Right lobe of liver (tissue), 6 donors: ENCODE results near the gene RCCD1. TPM values are rescaled to one million over a fixed set of nuclear protein-coding genes. Genes with fewer than 3 reads are reported as not detected.

Source experiments
- ATAC-seq, 4 donors: fragments of 200-7000 bp; cut with Tn5 transposase; one replicate each; pipeline ENCODE4 v1.9.1; 2020; ENCODE audit warnings: mild to moderate bottlenecking in 4 of 4, moderate library complexity in 4 of 4
- DNase-seq, 3 donors: peaks; one replicate each; pipeline ENCODE4 v3.0.0-alpha.2; 2020
- H3K27ac ChIP-seq, 3 donors: fragments of 200-600 bp; one replicate each; pipeline ENCODE4 v1.8.0; 2022
- H3K27me3 ChIP-seq, 2 donors: fragments of 200-600 bp; one replicate each; pipeline ENCODE4 v1.8.0; 2022
- H3K36me3 ChIP-seq, 4 donors: fragments of 200-600 bp; sonication (generic) in 1 of 4; one replicate each; pipeline versions ENCODE4 v1.5.1 to v1.8.0; 2017 to 2022; ENCODE audit warnings: control low read depth in 1 of 4
- H3K4me1 ChIP-seq, 4 donors: fragments of 200-600 bp; sonication (generic) in 1 of 4; one replicate each; pipeline versions ENCODE4 v1.5.1 to v1.8.0; 2017 to 2022; ENCODE audit warnings: control low read depth in 1 of 4
- H3K4me3 ChIP-seq, 3 donors: fragments of 200-600 bp; one replicate each; pipeline ENCODE4 v1.8.0; 2022
- H3K9me3 ChIP-seq, 4 donors: fragments of 200-600 bp; sonication (generic) in 1 of 4; one replicate each; pipeline versions ENCODE4 v1.5.1 to v1.8.0; 2017 to 2022; ENCODE audit warnings: control low read depth in 1 of 4
- POLR2A ChIP-seq: fragments of 450-650 bp; IDR thresholded peaks from one replicate; pipeline ENCODE4 v1.6.1; 2017; ENCODE audit warnings: antibody characterized with exemption, mild to moderate bottlenecking
- WGBS: methylation state at CpG from one replicate; pipeline ENCODE4 v1.1.6; 2018; ENCODE audit warnings: low coverage, low lambda C conversion rate; ENCODE audit not compliant: insufficient coverage; ENCODE audit errors: missing lambda C conversion rate; 5-methylcytosine and 5-hydroxymethylcytosine counted together
- intact Hi-C, 2 donors: fragments of 100-400 bp; cut with DNase I; formaldehyde crosslinking; loops; one replicate each; pipeline versions ENCODE4 v1.11.2 to v1.14.1; 2022
- total RNA-seq, 6 experiments: library from RNA; depleted of rRNA in 2 of 6; stranded (reverse); fragments of >200 nt in 2 of 6; fragmentation: NEBNext Ultra II Directional in 3 of 6; extraction: Animal tissue kit (Norgen Biotek cat#: 25700) in 3 of 6; gene quantifications; one replicate each; pipeline versions ENCODE4 v1.1.0 to v1.2.4, GENCODE V29; 2016 to 2023
- TF ChIP-seq, protein P1 (sequence below), 4 donors: fragments of 200-600 bp in 3 of 4; fragments of 450-650 bp in 1 of 4; IDR thresholded peaks; one replicate each; pipeline versions ENCODE4 v1.5.1 to v1.8.0; 2016 to 2022; ENCODE audit warnings: antibody characterized with exemption in 4 of 4, mild to moderate bottlenecking in 2 of 4
- donor health status: DM: no; HTN: yes; CAD: no.
- donor health status: DM: no; HTN: no; CAD: no.
- donor health status: DM: no; HTN: no; CAD: no.
- donor health status: DM: no; HTN: yes; CAD: no.
- donor health status: DM: no; HTN: yes; CAD: no.

Gene RCCD1
- total RNA-seq, 6 experiments from 2014 or later: 4.8 to 7.9 (median 6.6) TPM

DNA sequence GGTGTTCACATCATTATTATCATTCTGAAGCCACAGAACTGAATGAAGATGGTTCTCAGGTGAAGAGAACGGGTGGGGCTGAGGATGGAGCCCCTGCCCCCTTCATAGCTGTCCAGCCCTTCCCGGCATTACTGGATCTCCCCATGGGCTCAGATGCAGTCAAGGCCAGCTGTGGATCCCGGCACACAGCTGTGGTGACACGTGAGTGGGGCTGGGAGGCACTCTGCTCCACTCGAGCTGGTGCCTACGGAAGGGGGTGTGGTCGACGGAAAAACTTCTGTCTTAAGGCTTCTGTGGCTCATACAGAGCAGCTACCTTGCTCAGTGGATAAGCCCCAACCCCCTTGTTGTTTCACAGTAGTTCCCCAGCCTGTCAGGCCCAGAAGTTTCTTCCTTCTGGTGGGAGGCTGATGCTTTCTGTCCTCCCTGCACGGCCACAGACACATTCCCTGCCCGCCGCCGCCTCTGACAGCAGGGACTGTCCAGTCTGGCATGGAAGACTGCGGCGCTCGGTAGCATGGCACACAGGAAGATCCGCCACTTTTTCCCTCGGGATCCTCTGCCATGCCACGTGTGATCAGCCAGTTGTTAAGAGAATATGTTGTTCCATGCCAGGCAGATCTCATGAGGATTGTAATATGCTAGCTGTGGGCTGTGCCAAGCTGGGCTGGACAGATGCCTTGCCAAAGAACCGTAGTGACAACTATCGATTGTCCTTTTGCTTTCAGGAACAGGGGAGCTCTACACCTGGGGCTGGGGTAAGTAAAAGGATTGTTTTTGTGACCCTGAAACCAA is 5.8 kb downstream of the RCCD1 start:
- 67% methylated on average over 5 of the region's 20 CpGs for WGBS
- Histone ChIP-seq H3K27me3 (no peaks in the 10 kb centered on the region), H3K4me3 (no peak overlapping the region), H3K27ac (no peak overlapping the region), H3K4me1 (peaks cover 0 to 12% (median 3%) of the 10 kb centered on the region in 4 donors), H3K9me3 (no peaks in the 10 kb centered on the region), H3K36me3 (peaks cover 0 to 11% (median 3%) of the 10 kb centered on the region in 4 donors)
- no peak for DNase-seq
- intact Hi-C loops: no loop called here
- TF ChIP-seq, protein P1, sequence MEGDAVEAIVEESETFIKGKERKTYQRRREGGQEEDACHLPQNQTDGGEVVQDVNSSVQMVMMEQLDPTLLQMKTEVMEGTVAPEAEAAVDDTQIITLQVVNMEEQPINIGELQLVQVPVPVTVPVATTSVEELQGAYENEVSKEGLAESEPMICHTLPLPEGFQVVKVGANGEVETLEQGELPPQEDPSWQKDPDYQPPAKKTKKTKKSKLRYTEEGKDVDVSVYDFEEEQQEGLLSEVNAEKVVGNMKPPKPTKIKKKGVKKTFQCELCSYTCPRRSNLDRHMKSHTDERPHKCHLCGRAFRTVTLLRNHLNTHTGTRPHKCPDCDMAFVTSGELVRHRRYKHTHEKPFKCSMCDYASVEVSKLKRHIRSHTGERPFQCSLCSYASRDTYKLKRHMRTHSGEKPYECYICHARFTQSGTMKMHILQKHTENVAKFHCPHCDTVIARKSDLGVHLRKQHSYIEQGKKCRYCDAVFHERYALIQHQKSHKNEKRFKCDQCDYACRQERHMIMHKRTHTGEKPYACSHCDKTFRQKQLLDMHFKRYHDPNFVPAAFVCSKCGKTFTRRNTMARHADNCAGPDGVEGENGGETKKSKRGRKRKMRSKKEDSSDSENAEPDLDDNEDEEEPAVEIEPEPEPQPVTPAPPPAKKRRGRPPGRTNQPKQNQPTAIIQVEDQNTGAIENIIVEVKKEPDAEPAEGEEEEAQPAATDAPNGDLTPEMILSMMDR (IDR thresholded peaks at IDR 0.05): no peak
- TF ChIP-seq POLR2A: no peak
- ATAC-seq: no peak

DNA sequence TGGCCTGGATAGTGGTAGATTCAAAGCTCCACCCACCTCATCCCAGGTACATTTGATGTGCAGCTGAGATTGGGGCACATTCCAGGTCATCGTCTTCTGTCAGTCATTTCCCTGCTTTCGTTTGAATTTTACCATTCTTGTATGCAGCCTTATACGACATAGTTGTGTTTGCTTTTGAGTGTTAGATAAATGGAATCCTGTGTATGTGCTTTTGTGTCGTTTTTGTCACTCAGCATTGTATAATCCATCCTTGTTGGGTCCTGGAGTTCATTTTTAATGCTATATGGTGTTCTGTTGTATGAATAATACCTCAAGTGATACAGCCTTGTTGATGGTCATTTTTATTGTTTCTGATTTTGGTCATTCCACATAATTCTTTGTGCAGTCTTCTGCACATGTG is 7.3 kb downstream of the RCCD1 start:
- Histone ChIP-seq H3K36me3 (peaks cover 0 to 11% (median 3%) of the 10 kb centered on the region in 4 donors), H3K4me1 (no peaks in the 10 kb centered on the region), H3K9me3 (no peaks in the 10 kb centered on the region), H3K4me3 (no peak overlapping the region), H3K27me3 (no peaks in the 10 kb centered on the region), H3K27ac (no peak overlapping the region)
- DNase-seq (no peak), ATAC-seq (no peak)
- 92% methylated on average over 4 of the region's 4 CpGs for WGBS
- TF ChIP-seq, protein P1 (IDR thresholded peaks at IDR 0.05): no peak
- no peak for TF ChIP-seq POLR2A
- intact Hi-C loops: no loop called here

DNA sequence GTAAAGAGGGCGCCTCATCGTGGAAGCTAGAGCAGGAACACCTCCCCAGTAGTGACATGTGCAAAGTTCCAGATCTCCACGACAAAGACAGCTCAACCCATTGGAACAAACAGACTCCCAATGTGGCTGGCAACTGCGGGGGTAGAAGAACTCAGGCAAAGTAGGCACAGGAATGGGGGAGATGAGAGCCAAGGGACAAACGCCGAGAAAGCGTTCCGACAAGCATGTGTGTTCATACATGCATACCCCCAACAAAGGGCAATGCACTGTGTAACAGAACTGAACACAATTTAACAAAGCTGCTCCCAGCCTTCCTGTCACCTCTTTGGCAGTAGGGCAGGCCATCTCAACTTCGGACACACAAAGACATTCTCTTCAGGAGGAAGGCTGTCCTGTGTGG is 11.6 kb downstream of the RCCD1 start:
- H3K27ac ChIP-seq: no peak overlapping the region
- H3K36me3 ChIP-seq: peaks cover 0 to 4% (median 1%) of the 10 kb centered on the region in 4 donors
- no peaks in the 10 kb centered on the region for H3K27me3 ChIP-seq
- no peak for ATAC-seq
- no peak for DNase-seq
- no peaks in the 10 kb centered on the region for H3K4me1 ChIP-seq
- H3K4me3 ChIP-seq: no peak overlapping the region
- 91% methylated on average over 8 of the region's 9 CpGs for WGBS
- no peak for TF ChIP-seq POLR2A
- TF ChIP-seq, protein P1 (IDR thresholded peaks at IDR 0.05): no peak
- intact Hi-C loops: no loop called here
- H3K9me3 ChIP-seq: no peaks in the 10 kb centered on the region

DNA sequence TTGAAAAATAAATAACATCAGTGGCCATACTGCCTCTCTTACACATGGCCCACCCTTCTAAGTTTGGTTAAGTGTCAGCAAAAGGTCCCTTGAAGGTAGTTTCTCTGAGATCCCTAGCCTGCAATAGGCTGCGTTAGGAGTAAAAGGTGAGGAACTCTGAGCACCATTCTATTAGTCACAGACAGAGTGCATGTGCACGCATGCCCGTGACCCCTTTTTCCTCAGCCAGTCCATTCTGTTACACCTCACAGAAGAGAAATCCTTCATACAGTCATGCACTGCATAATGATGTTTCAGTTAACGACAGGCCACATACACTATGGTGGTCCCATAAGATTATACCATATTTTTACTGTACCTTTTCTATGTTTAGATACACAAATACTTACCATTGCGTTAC is 12.5 kb downstream of the RCCD1 start:
- TF ChIP-seq, protein P1 (IDR thresholded peaks at IDR 0.05): no peak
- TF ChIP-seq POLR2A: no peak
- no peak for DNase-seq
- peaks cover 0 to 2% (median 0%) of the 10 kb centered on the region in 4 donors for H3K36me3 ChIP-seq
- intact Hi-C loops: no loop called here
- no peak for ATAC-seq
- no peaks in the 10 kb centered on the region for H3K9me3 ChIP-seq
- H3K4me1 ChIP-seq: no peaks in the 10 kb centered on the region
- 80% methylated on average over 5 of the region's 5 CpGs for WGBS
- no peaks in the 10 kb centered on the region for H3K27me3 ChIP-seq
- no peak overlapping the region for H3K27ac ChIP-seq
- no peak overlapping the region for H3K4me3 ChIP-seq
